ENCODE measurements around the gene CD300E. TPM values are rescaled to one million over a fixed set of nuclear protein-coding genes. Genes with fewer than 3 reads are reported as not detected.

The CD300E gene
- total and polyA plus RNA-seq, 2 of the 13 experiments (the other 11 are each of a cell fraction or from before 2014, with no cell fraction given), result not detected

GRCh38 chr17:74569020-74570003, 54.2 kb downstream of the CD300E start (continued):
- TF ChIP-seq ZNF646 (CRISPR knock-in tag; IDR thresholded peaks at IDR 0.05), result 0 out of 2 replicates have a peak, but pooled peaks have one; percentile 44
- no peak for TF ChIP-seq GTF2F1 (IDR thresholded peaks at IDR 0.05; ENCODE audit: low read length)
- TF ChIP-seq SNAPC2 (CRISPR knock-in tag; IDR thresholded peaks at IDR 0.05), result no peak
- no peak for TF ChIP-seq ATRX (CRISPR knock-in tag; IDR thresholded peaks at IDR 0.05; ENCODE audit: borderline replicate concordance)
- no peak for TF ChIP-seq LBX2 (CRISPR knock-in tag; IDR thresholded peaks at IDR 0.05; ENCODE audit: borderline replicate concordance)
- no peak for TF ChIP-seq ZMYM2 (CRISPR knock-in tag; IDR thresholded peaks at IDR 0.05)
- no peak for TF ChIP-seq CTCF (CRISPR knock-in tag; IDR thresholded peaks at IDR 0.05)
- no peak for TF ChIP-seq CBFB (CRISPR knock-in tag; IDR thresholded peaks at IDR 0.05)
- TF ChIP-seq KLF16 (CRISPR knock-in tag; IDR thresholded peaks at IDR 0.05), result no peak
- no peak for TF ChIP-seq RAD21 (CRISPR knock-in tag; IDR thresholded peaks at IDR 0.05)
- TF ChIP-seq MAFK (conservative IDR thresholded peaks at IDR 0.05 in 1 of 2, IDR thresholded peaks at IDR 0.05 in 1 of 2; ENCODE audit: low read length in 2 of 2), result peak; percentile 30 to 32; a peak in 2 of 4 replicates
- TF ChIP-seq ZNF362 (CRISPR knock-in tag; IDR thresholded peaks at IDR 0.05; ENCODE audit: borderline replicate concordance), result no peak
- 0 out of 2 replicates have a peak, but pooled peaks have one; percentile 16 for TF ChIP-seq MAFF (IDR thresholded peaks at IDR 0.05; ENCODE audit: low read depth, low read length)
- no peak for TF ChIP-seq SNAPC5 (CRISPR knock-in tag; IDR thresholded peaks at IDR 0.05; ENCODE audit: borderline replicate concordance)
- no peak for TF ChIP-seq E2F2 (CRISPR knock-in tag; IDR thresholded peaks at IDR 0.05; ENCODE audit: borderline replicate concordance)

All from HepG2 (cell line).